Hematopoietic multipotent progenitor cell treated with erythropoietin and hydrocortisone succinate and interleukin-3 and kit ligand, for 8 days (in vitro differentiated cells): ENCODE results near the gene STK32C.
"Not testable (repeated sequence)": the region's sequence is repeated elsewhere in the genome, so short reads cannot be mapped to it uniquely, and the experiment has no call there.

ENCODE experiments used
- DNase-seq: peaks from one replicate; pipeline ENCODE4 v3.0.0-alpha.2; 2015

STK32C gene

DNA sequence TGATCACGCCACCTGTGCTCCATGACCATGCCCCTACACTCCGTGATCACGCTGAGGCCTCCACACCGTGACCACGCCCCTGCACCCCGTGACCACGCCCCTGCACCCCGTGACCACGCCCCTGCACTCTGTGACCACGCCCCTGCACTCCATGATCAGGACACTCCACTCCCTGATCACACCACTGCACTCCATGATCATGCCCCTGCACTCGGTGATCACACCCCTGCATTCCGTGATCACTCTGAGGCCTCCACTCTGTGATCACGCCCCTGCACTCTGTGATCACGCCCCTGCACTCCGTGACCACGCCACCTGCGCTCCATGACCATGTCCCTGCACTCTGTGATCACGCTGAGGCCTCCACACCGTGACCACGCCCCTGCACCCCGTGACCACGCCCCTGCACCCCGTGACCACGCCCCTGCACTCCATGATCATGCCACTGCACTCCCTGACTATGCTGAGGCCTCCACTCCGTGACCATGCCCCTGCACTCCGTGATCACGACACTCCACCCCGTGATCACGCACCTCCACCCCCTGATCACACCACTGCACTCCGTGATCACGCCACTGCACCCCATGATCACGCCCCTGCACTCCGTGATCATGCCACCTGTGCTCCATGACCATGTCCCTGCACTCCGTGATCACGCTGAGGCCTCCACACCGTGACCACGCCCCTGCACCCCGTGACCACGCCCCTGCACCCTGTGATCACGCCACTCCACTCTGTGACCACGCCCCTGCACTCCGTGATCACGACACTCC lies 27.7 kb downstream of the STK32C start:
- DNase-seq: no peak

DNA sequence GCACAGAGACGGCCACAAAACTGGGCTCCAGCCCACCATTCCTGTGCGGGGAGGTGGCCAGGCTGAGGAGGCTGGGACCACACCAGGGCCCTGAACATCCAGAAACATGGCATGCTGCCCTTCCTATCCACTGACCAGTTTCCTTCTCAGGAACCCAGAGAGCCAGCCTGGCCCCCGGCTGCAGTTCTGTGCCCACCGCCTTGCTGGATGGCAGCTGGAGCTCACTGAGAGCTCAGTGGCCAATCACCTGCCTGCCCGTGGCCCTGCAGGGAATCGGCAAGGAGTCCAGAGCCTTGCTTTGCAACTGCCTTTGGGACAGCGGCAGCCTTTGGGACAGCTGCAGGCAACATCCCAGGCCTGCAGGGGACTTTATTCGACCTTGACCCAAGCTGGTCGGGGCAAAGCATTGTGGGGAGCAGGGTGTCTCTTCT lies 30.4 kb downstream of the STK32C start:
- DNase-seq: no peak

DNA sequence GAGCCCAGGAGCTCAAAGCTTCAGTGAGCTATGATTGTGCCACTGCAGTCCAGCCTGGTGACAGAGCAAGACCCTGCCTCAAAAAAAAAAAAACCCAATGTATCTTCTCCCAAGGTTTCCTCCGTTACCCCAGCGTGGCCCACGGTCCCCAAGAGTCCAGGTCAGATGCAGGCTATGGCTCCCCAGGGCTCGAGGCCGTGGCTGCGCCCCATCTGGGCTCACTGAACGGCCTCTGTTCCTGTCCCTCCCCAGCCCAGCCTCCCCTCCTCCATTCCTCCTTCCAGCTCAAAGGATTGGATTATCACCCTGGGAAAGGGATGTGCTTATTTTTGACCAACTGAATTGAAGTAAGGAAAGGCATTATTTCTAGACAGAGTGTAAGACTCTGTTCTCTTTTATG lies 31.0 kb downstream of the STK32C start:
- no peak for DNase-seq

DNA sequence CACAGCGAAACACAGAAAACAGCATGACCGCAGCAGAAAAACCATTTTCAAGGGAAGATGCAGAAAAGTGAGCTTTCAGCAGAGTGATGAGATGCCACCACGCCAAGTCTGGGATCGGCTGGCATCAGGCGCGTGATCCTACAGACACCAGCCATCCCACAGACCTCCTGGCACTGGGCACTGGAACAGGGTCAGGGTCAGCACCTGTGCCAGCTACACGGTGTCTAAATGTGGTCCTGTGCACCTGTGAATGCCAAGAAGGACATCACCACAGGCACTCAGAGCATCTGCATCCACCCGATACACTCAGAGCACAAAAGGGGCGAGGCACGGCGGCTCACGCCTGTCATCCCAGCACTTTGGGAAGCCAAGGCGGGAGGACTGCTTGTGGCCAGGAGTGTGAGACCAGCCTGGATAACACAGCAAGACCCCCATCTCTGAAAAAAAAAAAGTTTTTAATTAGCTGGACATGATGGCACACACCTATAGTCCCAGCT lies 31.5 kb downstream of the STK32C start:
- DNase-seq: no peak

DNA sequence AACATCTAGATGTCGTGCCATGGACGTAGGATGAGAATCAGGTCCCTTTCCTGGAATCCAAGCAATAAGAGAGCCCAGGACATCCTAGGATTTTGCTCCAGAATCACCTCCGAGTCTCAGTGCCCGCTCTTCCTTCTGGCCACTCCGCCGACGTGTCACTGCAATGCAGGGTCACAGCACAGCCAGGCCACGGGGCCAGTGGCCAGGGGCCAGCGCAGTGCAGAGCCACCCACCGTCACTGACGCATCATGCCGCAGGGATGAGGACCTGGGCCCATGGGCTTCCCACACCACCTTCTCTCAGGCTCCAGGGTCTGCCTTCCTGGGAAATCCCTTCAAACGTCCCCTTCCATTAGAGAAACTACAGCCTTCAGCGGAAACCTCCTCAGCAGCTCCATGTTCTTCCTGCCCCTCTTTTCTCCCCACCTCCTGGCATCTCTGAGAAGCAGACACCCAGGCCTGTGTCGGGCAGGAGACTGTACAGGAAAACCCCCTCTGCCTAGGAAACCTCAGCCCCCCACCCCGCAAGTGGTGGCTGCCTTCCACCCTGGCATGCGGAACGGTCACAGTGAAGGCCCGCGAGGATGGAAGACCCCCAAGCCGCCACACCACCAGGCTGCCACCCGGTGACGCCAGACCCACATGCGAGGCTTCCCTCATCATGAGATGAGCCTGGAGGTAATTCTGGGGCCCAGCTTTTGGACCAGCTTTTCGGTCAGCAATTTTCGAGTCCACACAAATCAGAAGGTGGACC lies 32.1 kb downstream of the STK32C start:
- no peak for DNase-seq

DNA sequence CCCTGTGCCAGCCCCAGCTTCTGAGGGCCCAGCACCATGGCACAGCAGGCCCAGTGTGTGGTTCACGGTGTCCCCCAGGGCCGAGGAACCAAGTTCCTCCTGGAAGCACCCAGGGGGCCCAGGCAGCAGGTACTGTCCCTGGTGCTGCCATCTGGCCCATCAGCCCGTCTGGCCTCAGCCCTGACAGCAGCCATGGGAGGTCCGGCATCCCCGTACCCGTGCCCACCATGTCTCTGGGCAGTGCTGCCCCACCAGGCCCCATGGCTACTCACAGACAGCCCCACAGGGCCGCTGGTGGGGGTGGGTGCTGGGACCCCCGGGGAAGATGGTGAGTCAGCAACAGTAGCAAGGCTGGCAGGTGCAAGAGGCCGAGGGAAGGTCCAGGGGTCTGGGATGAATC lies 32.8 kb downstream of the STK32C start:
- no peak for DNase-seq

DNA sequence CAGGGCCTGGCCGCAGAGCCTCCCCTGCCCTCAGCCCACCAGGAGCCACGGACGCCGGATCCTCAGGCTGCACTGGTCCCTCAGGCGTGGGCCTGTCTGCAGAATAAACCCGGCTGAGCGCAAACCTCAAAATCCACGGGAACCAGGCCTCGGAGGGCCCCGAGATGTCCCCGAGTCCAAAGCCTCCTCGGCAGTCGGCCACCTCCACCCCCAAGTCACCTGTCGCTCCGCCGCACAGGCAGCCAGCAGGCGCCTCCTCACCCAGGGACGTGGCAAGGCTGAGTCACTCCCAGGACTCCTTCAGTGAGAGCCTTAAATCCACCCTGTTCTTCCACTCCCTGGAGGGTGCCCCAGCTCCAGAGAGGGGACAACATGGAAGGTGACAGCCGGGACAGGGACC lies 33.2 kb downstream of the STK32C start:
- DNase-seq: no peak

DNA sequence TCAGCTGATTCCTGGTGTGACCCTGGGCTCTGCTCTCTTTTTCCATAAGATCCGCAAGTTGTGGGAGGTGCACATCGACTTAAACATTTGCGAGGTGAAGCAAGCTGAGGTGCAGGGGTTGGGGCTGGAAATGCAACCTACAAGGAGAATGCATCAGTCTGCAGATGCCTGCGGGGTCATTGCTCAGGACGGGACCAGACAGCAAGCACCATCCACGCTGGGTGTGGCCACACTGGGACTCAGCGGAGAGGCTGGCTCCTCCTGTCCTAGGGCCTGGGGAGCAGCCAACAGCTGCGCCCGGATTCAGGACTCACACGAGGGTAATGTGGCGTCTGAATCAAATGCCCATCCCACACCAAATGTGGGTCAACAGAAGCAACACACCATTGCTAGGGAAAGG lies 33.8 kb downstream of the STK32C start:
- DNase-seq: no peak

DNA sequence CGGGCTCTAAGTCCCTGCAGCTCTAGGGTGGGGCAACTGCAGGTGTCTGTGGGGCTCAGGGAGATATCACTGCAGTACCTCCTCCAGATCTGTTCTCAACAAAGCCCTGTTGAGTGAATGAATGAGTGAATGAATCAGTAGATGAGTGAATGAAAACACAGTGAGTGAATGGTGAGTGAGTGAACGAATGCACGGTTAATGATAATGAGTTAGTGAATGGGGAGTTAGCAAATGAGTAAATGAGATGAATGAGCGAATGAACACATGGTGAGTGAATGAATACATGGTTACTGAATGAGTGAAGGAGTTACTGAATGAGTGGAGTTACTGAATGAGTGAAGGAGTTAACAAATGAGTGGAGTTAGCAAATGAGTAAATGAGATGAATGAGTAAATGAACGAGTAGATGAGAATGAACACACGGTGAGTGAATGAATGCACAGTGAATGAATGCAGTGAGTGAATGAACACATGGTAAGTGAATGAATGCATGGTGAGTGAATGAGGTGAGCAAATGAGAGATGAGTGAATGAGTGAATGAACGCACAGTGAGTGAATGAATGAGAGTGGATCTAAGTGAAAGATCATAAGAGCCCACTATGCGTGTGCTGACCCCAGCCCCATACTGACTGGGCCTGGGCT lies 34.3 kb downstream of the STK32C start:
- DNase-seq: no peak

DNA sequence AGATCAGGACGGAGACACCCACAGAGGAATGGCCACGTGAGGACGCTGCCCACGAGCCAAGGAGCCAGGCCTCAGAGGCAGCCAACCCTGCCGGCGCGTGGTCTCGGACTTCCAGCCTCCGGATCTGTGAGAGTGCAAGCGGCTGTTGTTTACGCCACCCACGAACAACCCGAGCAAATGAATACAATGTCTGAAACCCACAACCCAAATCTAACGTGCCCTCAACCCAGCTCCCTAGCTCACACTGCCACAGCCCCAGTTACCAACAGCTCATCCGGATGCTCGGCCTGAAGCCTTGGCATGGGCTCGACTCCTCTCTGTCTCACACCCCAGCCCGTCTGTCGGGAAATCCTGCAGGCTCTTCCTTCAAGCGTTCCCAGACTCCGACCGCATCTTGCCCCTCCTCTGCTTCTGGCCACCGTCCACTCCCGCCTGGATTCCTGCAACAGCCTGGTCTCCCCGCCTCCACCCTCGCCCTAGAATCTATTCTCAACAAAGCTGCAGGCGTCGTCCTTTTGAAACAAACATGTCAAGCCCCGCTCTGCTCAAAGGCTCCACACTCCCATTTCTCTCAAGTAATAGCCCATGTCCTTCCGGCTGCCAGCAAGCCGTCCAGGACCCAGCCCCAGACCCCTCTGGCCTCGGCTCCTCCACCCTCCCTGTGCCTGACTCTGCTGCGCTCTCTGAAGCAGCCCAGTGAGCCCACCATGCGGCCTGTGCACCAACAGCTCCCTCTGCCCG lies 35.3 kb downstream of the STK32C start:
- no peak for DNase-seq

DNA sequence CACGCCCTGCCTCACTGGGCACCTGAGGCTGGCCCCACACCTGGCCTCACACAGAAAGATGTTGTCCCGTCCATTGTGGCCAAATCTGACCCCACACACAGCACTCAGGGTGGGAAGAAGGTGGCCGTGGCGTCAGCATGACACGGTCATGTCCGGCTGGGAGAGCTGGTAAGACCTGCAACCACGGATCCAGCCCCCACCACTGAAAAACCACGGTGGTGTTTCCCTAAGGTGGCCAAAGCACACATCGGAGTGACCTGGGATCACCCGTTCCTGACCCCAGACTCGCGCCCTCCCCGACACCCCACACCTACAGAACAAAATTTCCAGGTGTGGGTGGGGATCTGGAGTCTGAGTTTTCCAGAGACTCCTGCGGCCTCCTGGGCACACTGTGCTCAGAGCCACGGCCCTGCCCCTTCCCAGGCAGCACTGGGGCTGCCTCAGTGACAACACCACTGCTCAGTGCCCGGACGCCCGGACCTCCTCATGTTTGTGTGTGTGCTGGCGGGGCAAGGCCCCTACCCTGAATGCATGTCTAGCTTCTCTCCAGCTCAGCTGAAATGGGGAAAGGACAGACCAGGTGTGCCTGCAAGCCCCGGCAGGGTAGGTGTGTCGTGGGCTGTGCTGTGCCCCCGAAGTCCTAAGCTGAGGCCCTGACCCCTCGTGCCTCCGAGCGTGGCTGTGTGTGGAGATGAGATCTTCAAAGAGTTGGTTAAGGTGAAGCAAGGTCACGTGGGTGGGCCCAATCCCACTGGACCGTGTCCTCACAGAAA lies 36.1 kb downstream of the STK32C start:
- no peak for DNase-seq

DNA sequence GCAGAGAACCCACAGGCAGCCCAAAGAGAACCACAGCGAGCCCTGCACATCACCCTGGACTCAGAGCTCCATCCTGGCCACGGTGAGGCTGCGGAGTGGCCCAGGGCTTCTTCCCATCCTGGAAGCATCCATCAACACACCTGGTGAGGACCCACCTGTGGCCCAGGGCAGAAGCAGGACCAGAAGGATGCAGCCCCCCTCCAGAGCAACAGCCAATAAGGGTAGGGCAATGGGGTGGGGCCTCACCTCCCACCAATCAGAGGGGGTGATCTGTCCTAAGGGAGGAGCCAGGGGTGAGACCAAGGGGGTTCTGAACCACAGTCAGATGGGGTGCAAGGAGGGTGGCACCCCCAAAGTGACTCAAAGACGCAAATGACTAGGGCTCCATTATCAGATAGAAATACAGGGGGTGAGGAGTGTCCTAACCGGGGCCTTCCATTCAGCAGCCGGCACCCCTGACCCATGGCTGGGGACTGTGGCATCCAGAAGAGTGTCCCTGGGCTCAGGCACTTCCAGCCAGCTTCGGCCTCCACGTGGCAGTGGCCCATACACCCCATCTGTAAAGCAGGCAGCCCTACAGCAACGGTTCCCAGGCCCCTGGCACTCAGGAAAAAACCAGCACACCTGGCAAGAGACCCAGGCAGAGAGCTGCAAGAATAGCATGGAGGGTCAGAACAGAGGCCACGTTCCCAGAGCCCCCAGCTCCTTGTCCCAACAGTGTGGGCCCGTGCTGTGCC lies 36.9 kb downstream of the STK32C start:
- DNase-seq: no peak

DNA sequence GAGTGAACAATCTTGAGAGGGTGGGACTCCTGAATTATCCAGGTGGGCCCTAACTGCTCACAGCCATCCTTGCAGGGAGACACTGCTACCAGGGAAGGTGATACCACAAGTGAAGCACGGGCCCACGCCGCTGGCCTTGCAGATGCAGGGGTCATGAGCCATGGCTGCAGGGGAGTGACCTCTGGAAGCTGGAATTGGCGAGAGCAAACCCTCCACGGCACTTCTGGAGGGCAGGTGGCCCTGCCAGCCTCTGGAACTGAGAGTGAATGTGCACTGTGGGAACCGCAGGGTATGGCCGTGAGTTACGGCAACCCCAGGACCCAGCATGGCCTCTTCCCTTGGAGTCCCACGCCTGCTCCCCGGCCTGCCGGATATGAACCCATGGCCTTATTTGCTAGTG lies 37.5 kb downstream of the STK32C start:
- DNase-seq: no peak

DNA sequence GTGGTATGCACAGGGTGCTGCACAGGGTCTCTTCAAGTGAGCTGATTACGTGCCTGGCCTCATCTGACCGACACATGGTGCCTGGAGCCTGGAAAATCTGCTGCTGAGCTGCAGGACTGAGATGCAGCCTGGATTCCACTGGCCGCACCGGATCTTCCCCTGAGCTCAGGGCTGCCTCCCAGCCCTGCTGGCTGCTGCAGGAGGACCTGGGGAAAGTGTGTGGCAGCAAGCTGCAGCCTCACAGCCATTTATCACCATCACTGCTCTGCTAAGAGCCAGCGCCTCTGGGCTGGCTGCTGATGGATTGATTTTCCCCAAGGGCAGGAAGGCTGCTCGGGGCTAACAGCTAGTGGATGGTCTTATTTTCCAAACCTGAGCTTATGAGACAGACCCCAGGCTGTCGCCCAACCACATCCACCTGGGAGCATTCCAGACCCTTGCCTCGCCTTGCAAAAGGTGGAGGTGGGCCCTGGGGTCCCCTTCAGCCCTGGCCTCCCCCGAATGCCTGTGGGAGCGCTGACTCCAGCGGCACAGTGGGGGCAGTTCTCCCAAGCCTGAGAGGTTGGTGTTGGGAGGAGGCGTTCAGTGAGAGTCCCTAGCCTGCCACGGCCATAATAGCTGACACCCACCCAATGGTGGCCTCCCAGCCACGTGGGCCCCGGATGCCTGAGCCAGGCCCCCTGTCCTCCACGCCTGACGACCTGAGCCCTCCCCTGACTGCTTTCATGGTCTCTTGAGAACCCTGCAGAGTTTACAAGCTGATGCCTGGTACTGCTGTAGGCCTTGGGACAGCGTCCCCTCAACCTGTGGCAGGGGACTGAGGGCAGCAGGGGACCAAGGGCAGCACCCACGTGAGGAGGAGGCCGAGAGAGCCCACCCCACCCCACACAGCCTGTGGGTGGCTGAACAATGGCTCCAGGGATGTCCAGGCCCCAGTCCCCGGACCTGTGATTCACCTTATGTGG lies 38.2 kb downstream of the STK32C start:
- DNase-seq: no peak

DNA sequence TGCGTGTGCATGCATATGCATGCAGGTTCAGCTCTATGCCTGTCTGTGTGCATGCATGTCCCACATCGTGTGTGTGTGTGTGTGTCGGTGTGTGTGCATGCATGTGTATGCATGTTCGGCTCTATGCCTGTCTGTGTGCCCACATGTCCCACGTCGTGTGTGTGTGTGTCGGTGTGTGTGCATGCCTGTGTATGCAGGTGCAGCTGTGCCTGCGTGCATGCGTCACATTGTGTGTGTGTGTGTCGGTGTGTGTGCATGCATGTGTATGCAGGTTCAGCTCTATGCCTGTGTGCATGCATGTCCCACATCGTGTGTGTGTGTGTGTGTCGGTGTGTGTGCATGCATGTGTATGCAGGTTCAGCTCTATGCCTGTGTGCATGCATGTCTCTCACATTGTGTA lies 39.8 kb downstream of the STK32C start:
- DNase-seq: not testable (repeated sequence)

DNA sequence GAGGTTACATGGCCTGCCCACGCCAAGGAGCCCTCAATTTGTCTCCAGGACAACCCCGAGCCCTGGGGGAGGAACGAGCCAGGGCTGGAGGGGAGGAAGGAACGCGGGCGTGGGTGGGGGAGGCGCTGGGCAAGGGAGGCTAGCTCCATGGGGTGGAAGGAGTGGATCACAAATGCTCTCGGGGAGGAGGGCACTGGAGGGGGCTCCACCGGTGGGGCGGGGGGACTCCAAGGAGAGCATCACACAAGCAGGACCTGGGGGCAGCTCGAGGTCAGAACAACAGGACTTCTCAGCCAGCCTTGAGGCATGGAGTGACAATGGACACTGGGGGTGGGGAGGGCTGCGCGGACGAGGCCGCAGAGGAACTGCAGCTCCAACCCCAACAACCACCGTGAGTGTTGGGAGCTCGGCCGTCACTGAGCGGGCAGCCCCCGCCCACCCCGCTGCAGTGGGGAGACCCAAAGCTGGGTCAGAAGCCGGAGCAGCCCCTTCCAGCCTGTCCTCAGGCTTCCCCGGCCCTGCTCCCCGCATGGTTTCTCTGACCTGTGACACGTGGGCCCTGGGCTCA lies 41.1 kb downstream of the STK32C start:
- DNase-seq: no peak

DNA sequence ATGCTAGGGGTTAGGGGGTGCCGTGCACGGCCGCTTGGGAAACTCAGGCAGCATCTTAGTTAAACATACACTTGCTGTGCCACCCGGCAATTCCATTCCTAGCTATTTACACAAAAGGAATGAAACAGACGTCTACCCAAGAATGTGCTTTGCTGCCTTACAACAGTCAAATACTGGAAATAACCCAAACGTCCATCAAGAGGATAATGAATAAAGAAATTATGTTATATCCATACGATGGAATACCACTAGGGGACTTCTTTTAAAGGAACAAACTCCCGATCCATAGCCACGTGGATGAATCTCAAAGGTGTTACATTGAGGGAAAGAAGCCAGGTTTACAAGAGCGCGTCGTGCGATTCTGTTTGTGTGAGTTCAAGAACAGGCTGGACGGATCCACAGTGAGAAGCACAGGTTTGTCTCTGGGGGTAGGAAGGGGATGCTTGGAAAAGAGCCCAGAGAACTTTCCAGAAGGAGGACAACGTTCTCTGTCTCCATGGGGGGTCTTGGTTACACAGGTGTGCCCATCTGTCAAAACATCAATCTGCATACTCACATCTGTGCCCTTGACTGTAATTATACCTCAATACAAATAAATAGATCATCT lies 41.8 kb downstream of the STK32C start:
- DNase-seq: no peak

DNA sequence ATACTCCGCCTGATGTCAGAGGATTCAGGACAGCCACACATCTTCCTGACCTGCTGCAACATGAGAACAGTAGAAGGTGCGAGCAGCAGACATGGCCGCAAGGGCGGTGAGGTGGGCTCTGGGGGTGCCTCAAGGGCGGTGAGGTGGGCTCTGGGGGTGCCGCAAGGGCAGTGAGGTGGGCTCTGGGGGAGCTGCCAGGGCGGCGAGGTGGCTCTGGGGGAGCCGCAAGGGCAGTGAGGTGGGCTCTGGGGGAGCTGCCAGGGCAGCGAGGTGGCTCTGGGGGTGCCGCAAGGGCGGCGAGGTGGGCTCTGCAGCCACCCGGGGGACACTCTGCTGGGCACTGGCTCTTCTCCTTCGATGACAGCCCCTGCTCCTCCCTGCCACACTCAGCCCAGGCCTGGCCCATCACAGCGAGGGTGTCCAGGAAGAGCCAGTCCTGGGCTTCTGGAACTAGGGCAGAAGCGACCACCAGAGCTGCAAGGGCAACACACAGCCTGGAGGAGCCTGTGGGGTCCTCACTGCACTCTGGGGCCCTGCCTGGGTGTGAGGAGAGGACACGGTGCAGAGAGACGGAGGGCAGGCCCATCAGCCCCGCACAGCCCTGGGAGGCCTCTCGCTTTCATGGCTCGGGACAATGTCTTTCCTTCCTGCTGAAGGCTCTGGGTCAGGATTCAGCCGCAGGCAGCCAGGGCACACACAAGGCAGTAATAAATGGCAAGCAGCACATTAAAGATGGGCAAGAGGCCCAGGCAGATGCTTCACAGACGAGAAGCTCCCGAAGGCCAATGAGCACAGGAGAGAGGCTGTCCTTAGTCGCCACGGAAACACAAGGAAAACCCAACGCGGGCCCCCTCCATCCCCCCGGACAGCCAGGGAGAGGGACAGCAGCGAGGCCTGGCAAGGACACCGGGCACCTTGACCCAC lies 42.5 kb downstream of the STK32C start:
- DNase-seq: no peak
